ENCODE data around the gene DNHD1. TPM values are rescaled to one million over a fixed set of nuclear protein-coding genes. Genes with fewer than 3 reads are reported as not detected.
A peak's percentile ranks its signal among the peaks of the same experiment; 100 is the strongest.

The DNHD1 gene
- total and polyA plus RNA-seq, 9 of the 15 experiments (the other 6 are each of a cell fraction or from before 2014, with no cell fraction given) = 0.82 to 9.7 (median 3.8) TPM

- Histone ChIP-seq H3K4me1 (replicated peaks in 1 of 2; ENCODE audit: control insufficient read depth in 2 of 2, insufficient read depth in 2 of 2, low read length in 2 of 2) (peaks cover 18 to 19% of the 10 kb centered on the region in 2 experiments; a peak in 4 of 5 replicates), H3K9me1 (ENCODE audit: control insufficient read depth, insufficient read depth, low read length) (no peaks in the 10 kb centered on the region), H3K27ac (ENCODE audit: extremely low read depth, low read depth, low read length) (no peak overlapping the region; the same call in 1 of the 3 replicates), H3K9ac (ENCODE audit: insufficient read depth in 1 of 2, low read depth in 2 of 2, low read length in 2 of 2) (peak overlapping the region; percentile 17 to 39; a peak in 2 of 4 replicates), H3K4me2 (ENCODE audit: insufficient read depth, low read length) (peak overlapping the region; percentile 54), H4K20me1 (replicated peaks; ENCODE audit: control insufficient read depth, insufficient read depth, low read length) (no peaks in the 10 kb centered on the region), H2AFZ (ENCODE audit: low read depth, low read length) (peak overlapping the region; percentile 89), H3K27me3 (ENCODE audit: control insufficient read depth in 2 of 2, insufficient read depth in 2 of 2, low read length in 2 of 2) (no peaks in the 10 kb centered on the region), H3K79me2 (ENCODE audit: control insufficient read depth, insufficient read depth, low read length) (0 out of 3 replicates have a peak, but pooled peaks cover 3% of the 10 kb centered on the region), H3K9me3 (replicated peaks; ENCODE audit: control insufficient read depth, insufficient read depth, low read depth, low read length) (no peaks in the 10 kb centered on the region), H3K4me3 (no peak overlapping the region), H3K36me3 (ENCODE audit: control insufficient read depth, insufficient read depth, low read length) (no peaks in the 10 kb centered on the region)
- in situ Hi-C loops (cut with MboI) (no loop called here), intact Hi-C loops (cut with micrococcal nuclease) (no loop called here)
- FAIRE-seq (peak; percentile 90), ATAC-seq (peak; percentile 95), DNase-seq (ENCODE audit: extremely low read depth in 1 of 4, low spot score in 3 of 4) (peak; percentile 89 to 95 (median 90))
- WGBS (ENCODE audit: insufficient coverage, low coverage, missing lambda C conversion rate) = 28% methylated on average over 6 of the region's 6 CpGs
- CTCF ChIA-PET (ENCODE audit: low intra/inter-chr PET ratio) = interaction anchor here (0.6 kb wide), 1 partner anchor 86 kb away, joined by 3 read pairs; no protein-coding TSS in a partner anchor
- POLR2A ChIA-PET = interaction anchor here (0.6 to 1.7 kb wide), 10 partner anchors 8 to 235 kb away, joined by 3 to 6 read pairs (median 3); no protein-coding TSS in a partner anchor
- BruUV-seq (replicated peaks) = no TSS peak
- TF ChIP-seq CBX2 (IDR thresholded peaks at IDR 0.05; ENCODE audit: insufficient read depth, low read length, poor library complexity, severe bottlenecking) = no peak
- no peak for TF ChIP-seq CREB3L1 (IDR thresholded peaks at IDR 0.05; ENCODE audit: borderline replicate concordance, low read depth)
- no peak for TF ChIP-seq HMGN3 (IDR thresholded peaks at IDR 0.05; ENCODE audit: borderline replicate concordance, extremely low read depth, insufficient read length, low read depth, low read length)
- no peak for TF ChIP-seq TBL1XR1 (IDR thresholded peaks at IDR 0.05; ENCODE audit: low read length in 2 of 2)
- TF ChIP-seq ZNF609 (CRISPR knock-in tag; IDR thresholded peaks at IDR 0.05; ENCODE audit: borderline replicate concordance) = no peak
- TF ChIP-seq ZNF280A (IDR thresholded peaks at IDR 0.05; ENCODE audit: low read depth, partially characterized antibody) = no peak
- no peak for TF ChIP-seq TRIM24 (IDR thresholded peaks at IDR 0.05)
- TF ChIP-seq BRF2 (IDR thresholded peaks at IDR 0.05; ENCODE audit: borderline replicate concordance, insufficient read depth, insufficient read length) = no peak
- TF ChIP-seq HLTF (IDR thresholded peaks at IDR 0.05) = no peak
- no peak for TF ChIP-seq RFX1 (IDR thresholded peaks at IDR 0.05)
- no peak for TF ChIP-seq ARHGAP35 (IDR thresholded peaks at IDR 0.05; ENCODE audit: partially characterized antibody)
Measured at GRCh38 chr11:6468712-6469495, 28.2 kb upstream of the DNHD1 start.
